CD4-positive, alpha-beta T cell treated with Interleukin-2 at 100 ng/mL for 4 hours (primary cell): ENCODE results near the gene S1PR5.
"Not testable (repeated sequence)": the region's sequence is repeated elsewhere in the genome, so short reads cannot be mapped to it uniquely, and the experiment has no call there.

Experiments used
- DNase-seq: peaks from one replicate; pipeline ENCODE4 v3.0.0-alpha.2; 2020; ENCODE audit warnings: low spot score

Gene S1PR5

GRCh38 chr19:10517361-10517759 lies at the start of gene S1PR5:
Gene S1PR5 (minus strand): TSS chr19:10517447. CDS start chr19:10515011, 2,436 bp downstream.
- no peak for DNase-seq

GRCh38 chr19:10566658-10567410 lies 49.6 kb upstream of the S1PR5 start:
- DNase-seq, result peak; percentile 75

GRCh38 chr19:10566408-10566657 lies 49.1 kb upstream of the S1PR5 start:
- no peak for DNase-seq

- DNase-seq, result peak; percentile 99
Observed at GRCh38 chr19:10565567-10566407, 48.5 kb upstream of the S1PR5 start, which contains the start of gene KRI1. Gene KRI1 (minus strand): TSS chr19:10566010. CDS start chr19:10565999, 11 bp downstream.

- DNase-seq, result peak; percentile 60
Observed at GRCh38 chr19:10565028-10565566, 47.9 kb upstream of the S1PR5 start.

GRCh38 chr19:10562609-10563008 lies 45.4 kb upstream of the S1PR5 start:
- DNase-seq, result no peak

- DNase-seq, result no peak
Observed at GRCh38 chr19:10560154-10560553, 42.9 kb upstream of the S1PR5 start.

GRCh38 chr19:10557603-10558197 lies 40.5 kb upstream of the S1PR5 start:
- no peak for DNase-seq

GRCh38 chr19:10555610-10555973 lies 38.3 kb upstream of the S1PR5 start:
- DNase-seq, result no peak

GRCh38 chr19:10554760-10555609 lies 37.7 kb upstream of the S1PR5 start:
- DNase-seq, result no peak

- peak; percentile 70 for DNase-seq
Observed at GRCh38 chr19:10553943-10554381, 36.7 kb upstream of the S1PR5 start.

- no peak for DNase-seq
Observed at GRCh38 chr19:10553087-10553667, 35.9 kb upstream of the S1PR5 start.

GRCh38 chr19:10552510-10553053 lies 35.3 kb upstream of the S1PR5 start:
- DNase-seq, result no peak

GRCh38 chr19:10551698-10552301 lies 34.6 kb upstream of the S1PR5 start:
- DNase-seq, result peak; percentile 50

- not testable (repeated sequence) for DNase-seq
Observed at GRCh38 chr19:10551006-10551405, 33.8 kb upstream of the S1PR5 start.

- no peak for DNase-seq
Observed at GRCh38 chr19:10550336-10550735, 33.1 kb upstream of the S1PR5 start.

GRCh38 chr19:10549733-10550132 lies 32.5 kb upstream of the S1PR5 start:
- DNase-seq, result no peak

- DNase-seq, result no peak
Observed at GRCh38 chr19:10548746-10549276, 31.6 kb upstream of the S1PR5 start.

GRCh38 chr19:10546817-10547216 lies 29.6 kb upstream of the S1PR5 start:
- DNase-seq, result no peak

GRCh38 chr19:10544753-10545251 lies 27.6 kb upstream of the S1PR5 start:
- DNase-seq, result no peak
